ENCODE measurements around the gene PLEKHA4. TPM values are rescaled to one million over a fixed set of nuclear protein-coding genes. Genes with fewer than 3 reads are reported as not detected.

Gene PLEKHA4
- total and polyA plus RNA-seq, 2 of the 13 experiments (the other 11 are each of a cell fraction or from before 2014, with no cell fraction given), result 4.8 to 6.0 TPM

- TF ChIP-seq SPEN (CRISPR knock-in tag; IDR thresholded peaks at IDR 0.05; ENCODE audit: low read depth), result peak; percentile 76
- no peak for TF ChIP-seq PHF21A (CRISPR knock-in tag; IDR thresholded peaks at IDR 0.05)
- peak; percentile 58; the same call in 1 of the 2 replicates for TF ChIP-seq MTA1 (CRISPR knock-in tag; IDR thresholded peaks at IDR 0.05; ENCODE audit: borderline replicate concordance)
- TF ChIP-seq CHD2 (IDR thresholded peaks at IDR 0.05; ENCODE audit: low read depth, low read length), result no peak; the same call in 1 of the 2 replicates
- TF ChIP-seq SAP130 (CRISPR knock-in tag; IDR thresholded peaks at IDR 0.05; ENCODE audit: low read depth), result peak; percentile 51; the same call in 1 of the 2 replicates
- TF ChIP-seq TCF7L2 (IDR thresholded peaks at IDR 0.05; ENCODE audit: low read depth, low read length), result no peak
- TF ChIP-seq SIN3B (IDR thresholded peaks at IDR 0.05; ENCODE audit: low read length), result no peak
- no peak for TF ChIP-seq SIX1 (CRISPR knock-in tag; IDR thresholded peaks at IDR 0.05; ENCODE audit: borderline replicate concordance)
- TF ChIP-seq GTF3A (CRISPR knock-in tag; conservative IDR thresholded peaks at IDR 0.05), result no peak
- no peak for TF ChIP-seq BATF2 (CRISPR knock-in tag; IDR thresholded peaks at IDR 0.05)
- no peak for TF ChIP-seq AGO2 (optimal IDR thresholded peaks at IDR 0.05; ENCODE audit: low read depth, low read length)
- TF ChIP-seq NR2F1 (CRISPR knock-in tag; IDR thresholded peaks at IDR 0.05), result no peak
- no peak for TF ChIP-seq ZBTB34 (CRISPR knock-in tag; IDR thresholded peaks at IDR 0.05)
- peak; percentile 10; the same call in 1 of the 2 replicates for TF ChIP-seq MAX (IDR thresholded peaks at IDR 0.05)
- peak; percentile 65; the same call in 1 of the 2 replicates for TF ChIP-seq ZNF335 (CRISPR knock-in tag; IDR thresholded peaks at IDR 0.05)
- TF ChIP-seq, protein P1, sequence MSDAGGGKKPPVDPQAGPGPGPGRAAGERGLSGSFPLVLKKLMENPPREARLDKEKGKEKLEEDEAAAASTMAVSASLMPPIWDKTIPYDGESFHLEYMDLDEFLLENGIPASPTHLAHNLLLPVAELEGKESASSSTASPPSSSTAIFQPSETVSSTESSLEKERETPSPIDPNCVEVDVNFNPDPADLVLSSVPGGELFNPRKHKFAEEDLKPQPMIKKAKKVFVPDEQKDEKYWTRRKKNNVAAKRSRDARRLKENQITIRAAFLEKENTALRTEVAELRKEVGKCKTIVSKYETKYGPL (CRISPR knock-in tag; IDR thresholded peaks at IDR 0.05), result no peak
- TF ChIP-seq ZNF282 (IDR thresholded peaks at IDR 0.05; ENCODE audit: partially characterized antibody), result no peak
- TF ChIP-seq U2AF2 (IDR thresholded peaks at IDR 0.05; ENCODE audit: low read depth, low read length), result no peak
- TF ChIP-seq JUND (CRISPR knock-in tag; IDR thresholded peaks at IDR 0.05), result no peak
- peak; percentile 16 for TF ChIP-seq ZNF407 (CRISPR knock-in tag; IDR thresholded peaks at IDR 0.05; ENCODE audit: not compliant biosample characterization)
Measured at GRCh38 chr19:48795055-48795684, 73.2 kb downstream of the PLEKHA4 start (continued).
